SK-N-MC (cell line): ENCODE data around the gene ATXN1.

Experiments used
- DNase-seq: peaks from one replicate; pipeline ENCODE4 v3.0.0-alpha.2; 2011; ENCODE audit warnings: low read depth, low spot score
- H3K27ac ChIP-seq: fragments of 200-600 bp; sonication (generic); 2 replicates; pipeline ENCODE4 v1.5.1; 2016; ENCODE audit warnings: mixed run types
- H3K36me3 ChIP-seq: fragments of 200-600 bp; sonication (generic); 2 replicates; pipeline ENCODE4 v1.6.1; 2017; ENCODE audit warnings: antibody characterized with exemption, low read length, mixed read lengths; ENCODE audit not compliant: insufficient read depth
- H3K4me3 ChIP-seq: fragments of 200-600 bp; sonication (generic); 2 replicates; pipeline ENCODE4 v1.5.1; 2016
- H3K9ac ChIP-seq: fragments of 200-600 bp; sonication (generic); 2 replicates; pipeline ENCODE4 v1.8.0; 2017; ENCODE audit warnings: mixed run types, mixed read lengths; ENCODE audit not compliant: insufficient read length
- H3K9me3 ChIP-seq: fragments of 200-600 bp; sonication (generic); 2 replicates; pipeline ENCODE4 v1.6.1; 2017; ENCODE audit warnings: low read depth, mild to moderate bottlenecking, antibody characterized with exemption, low read length, moderate library complexity, mixed read lengths
- EZH2 ChIP-seq: fragments of 200-600 bp; sonication (generic); IDR thresholded peaks from one replicate; pipeline ENCODE4 v1.6.1; 2017; ENCODE audit warnings: antibody characterized with exemption
- FOXP2 ChIP-seq: optimal IDR thresholded peaks from 2 replicates; pipeline ENCODE3; 2011; ENCODE audit warnings: mild to moderate bottlenecking, moderate library complexity; ENCODE audit not compliant: insufficient read depth; ENCODE audit errors: extremely low read length, control extremely low read depth
- POLR2AphosphoS5 ChIP-seq: IDR thresholded peaks from 2 replicates; pipeline ENCODE4 v1.6.1; 2012; ENCODE audit warnings: mild to moderate bottlenecking, low read depth, low read length, borderline replicate concordance

The ATXN1 gene

DNA sequence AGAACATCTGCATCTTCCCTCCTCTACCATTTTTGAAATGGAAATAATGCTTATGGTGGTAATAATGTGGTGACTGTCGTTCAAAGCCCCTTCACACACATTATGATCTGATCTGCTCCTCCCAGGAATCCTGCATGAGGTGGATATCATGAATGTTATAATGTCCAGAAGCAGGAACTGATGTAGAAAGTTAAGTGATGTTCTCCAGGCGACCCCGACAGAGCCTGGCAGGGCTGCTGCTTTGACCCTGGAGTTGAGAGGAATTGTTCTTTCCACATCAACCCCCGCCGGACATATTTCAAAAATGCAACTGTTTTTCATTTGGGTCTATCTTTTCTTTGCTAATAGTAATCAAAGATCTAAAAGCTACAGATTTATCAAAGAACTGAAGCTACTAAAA is 391.3 kb downstream of the ATXN1 start:
- Histone ChIP-seq H3K9me3 (no peaks in the 10 kb centered on the region), H3K27ac (no peak overlapping the region), H3K36me3 (no peaks in the 10 kb centered on the region), H3K4me3 (no peak overlapping the region), H3K9ac (no peak overlapping the region)
- DNase-seq: no peak
- TF ChIP-seq FOXP2 (no peak), POLR2AphosphoS5 (no peak), EZH2 (no peak)

DNA sequence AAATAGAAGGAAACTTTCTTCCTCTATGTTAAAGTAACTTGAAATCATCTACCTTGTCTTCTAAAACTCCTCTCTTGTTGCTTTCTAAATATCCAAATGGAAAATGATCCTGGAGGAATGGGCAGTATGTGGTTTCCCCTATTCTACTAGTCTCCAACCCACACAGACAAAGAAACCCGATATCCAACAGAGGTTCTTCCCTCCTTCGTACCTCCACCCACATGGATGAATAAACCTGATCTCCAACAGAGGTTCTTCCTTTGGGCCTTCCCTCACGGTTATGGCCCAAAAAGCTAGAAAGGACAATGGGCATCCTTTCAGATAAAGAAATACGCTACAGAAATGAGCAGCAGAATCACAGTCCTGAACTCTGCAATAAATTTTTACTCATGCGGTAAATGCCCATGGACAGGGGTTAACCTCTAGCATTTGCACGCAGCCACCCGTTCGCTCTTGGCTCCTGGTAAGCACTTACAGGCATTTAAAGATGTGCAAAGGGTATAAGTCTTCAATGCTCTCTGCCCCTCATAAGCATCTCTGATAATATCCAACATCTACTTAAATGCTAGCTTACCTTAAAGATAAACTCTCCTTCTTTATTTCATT is 392.0 kb downstream of the ATXN1 start:
- Histone ChIP-seq H3K4me3 (no peak overlapping the region), H3K36me3 (no peaks in the 10 kb centered on the region), H3K27ac (no peak overlapping the region), H3K9ac (no peak overlapping the region), H3K9me3 (no peaks in the 10 kb centered on the region)
- DNase-seq: no peak
- TF ChIP-seq POLR2AphosphoS5: no peak
- TF ChIP-seq EZH2: no peak
- no peak for TF ChIP-seq FOXP2

DNA sequence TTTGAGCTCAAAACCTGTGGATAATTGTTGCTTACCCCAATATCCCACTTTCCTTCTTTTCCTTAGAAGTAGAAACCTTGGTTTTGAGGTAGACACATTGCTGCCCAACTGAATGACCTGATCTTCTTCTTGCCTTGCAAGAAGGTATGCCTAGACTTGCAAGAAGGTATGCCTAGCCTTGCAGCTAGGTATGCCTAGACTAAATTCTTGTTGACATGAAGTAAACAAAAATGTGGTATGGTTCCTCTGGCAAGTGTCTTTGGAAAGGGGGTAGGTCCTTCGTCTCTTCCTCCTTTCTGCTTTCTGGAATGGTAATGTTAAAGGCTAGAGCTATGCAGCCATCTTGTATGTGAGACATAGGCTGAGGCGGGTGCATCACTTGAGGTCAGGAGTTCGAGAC is 393.7 kb downstream of the ATXN1 start:
- H3K4me3 ChIP-seq: no peak overlapping the region
- H3K9me3 ChIP-seq: no peaks in the 10 kb centered on the region
- H3K36me3 ChIP-seq: no peaks in the 10 kb centered on the region
- H3K27ac ChIP-seq: no peak overlapping the region
- no peak overlapping the region for H3K9ac ChIP-seq
- TF ChIP-seq FOXP2 (no peak), POLR2AphosphoS5 (no peak)
- DNase-seq: no peak

DNA sequence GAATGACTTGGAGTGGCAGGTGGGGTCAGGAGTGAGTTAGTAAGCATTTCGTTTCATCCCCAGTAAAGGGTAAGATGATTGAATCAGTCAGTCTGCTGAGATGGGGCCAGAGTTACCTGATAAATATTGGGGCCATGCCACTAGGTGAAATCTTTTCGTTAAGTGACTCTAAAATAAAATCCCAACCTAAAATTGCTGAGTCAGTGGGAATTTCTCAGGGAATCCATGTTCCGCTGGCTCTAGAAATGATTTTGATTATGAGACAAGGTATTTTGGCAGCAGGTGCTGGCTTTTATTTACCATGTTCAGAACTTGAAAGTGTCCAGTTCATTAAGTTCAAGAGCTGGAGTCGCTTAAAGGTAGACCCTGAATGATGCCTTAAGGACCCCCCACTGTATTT is 397.5 kb downstream of the ATXN1 start:
- Histone ChIP-seq H3K9me3 (no peaks in the 10 kb centered on the region), H3K36me3 (no peaks in the 10 kb centered on the region), H3K4me3 (no peak overlapping the region), H3K27ac (no peak overlapping the region), H3K9ac (no peak overlapping the region)
- no peak for DNase-seq
- TF ChIP-seq FOXP2 (no peak), EZH2 (no peak), POLR2AphosphoS5 (no peak)

DNA sequence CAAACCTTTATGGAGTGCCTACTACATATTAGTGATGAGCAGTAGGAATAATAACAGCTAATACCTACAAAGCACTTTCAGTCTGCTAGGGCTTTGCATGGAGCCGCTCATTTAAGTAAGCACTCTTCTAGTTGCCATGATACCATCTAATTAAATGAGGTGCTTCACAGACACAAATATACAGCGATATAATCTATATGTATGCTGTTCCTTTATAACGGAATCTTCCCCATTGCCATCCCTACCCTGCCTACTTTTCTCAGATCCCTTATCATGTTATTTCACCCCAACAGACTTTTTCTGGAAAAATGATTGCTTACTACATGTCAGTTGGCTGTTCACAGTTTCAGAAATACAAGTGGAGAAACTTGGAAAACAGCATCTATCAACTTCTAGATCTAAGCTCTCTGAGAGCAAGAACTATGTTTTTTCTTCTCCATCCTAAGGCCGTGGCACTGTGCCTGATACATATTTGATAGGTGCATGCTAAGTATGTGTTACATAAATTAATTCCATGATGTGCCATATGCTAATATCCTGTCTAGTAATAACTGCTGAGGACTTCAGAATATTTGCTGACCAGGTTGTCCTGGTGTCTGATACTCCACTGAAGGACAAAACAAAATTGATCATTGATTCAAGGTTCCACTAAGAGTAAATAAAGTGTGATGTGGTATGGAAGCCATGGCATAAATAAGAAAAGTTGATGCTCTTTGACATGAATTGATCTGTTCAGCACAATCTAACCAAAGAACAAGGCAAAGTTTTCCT is 398.3 kb downstream of the ATXN1 start:
- TF ChIP-seq EZH2 (no peak), FOXP2 (no peak), POLR2AphosphoS5 (no peak)
- no peaks in the 10 kb centered on the region for H3K36me3 ChIP-seq
- no peaks in the 10 kb centered on the region for H3K9me3 ChIP-seq
- no peak overlapping the region for H3K9ac ChIP-seq
- H3K27ac ChIP-seq: no peak overlapping the region
- DNase-seq: no peak
- no peak overlapping the region for H3K4me3 ChIP-seq

DNA sequence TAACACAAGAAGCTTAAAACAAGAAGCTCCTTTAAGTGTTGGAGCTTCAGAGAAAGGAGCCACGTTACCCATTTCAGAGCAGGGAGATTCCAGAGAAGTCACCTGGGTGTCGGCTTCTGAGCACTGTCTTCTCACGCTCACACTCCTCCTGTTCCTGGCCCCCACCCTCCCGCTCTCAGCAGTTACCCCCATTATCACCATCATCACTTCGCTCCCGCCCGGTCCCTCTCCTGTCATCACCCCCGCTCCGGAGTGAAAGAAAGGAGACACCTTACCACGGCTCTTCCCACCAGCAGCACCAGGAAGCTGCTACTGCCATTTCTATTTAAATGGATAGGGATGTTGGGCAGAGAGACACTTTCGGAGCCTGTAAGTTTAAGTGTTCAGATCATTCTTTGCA is 399.0 kb downstream of the ATXN1 start:
- H3K27ac ChIP-seq: no peak overlapping the region
- no peak overlapping the region for H3K4me3 ChIP-seq
- no peaks in the 10 kb centered on the region for H3K9me3 ChIP-seq
- DNase-seq: no peak
- TF ChIP-seq POLR2AphosphoS5: no peak
- TF ChIP-seq EZH2: no peak
- no peak for TF ChIP-seq FOXP2
- H3K36me3 ChIP-seq: no peaks in the 10 kb centered on the region
- H3K9ac ChIP-seq: no peak overlapping the region

DNA sequence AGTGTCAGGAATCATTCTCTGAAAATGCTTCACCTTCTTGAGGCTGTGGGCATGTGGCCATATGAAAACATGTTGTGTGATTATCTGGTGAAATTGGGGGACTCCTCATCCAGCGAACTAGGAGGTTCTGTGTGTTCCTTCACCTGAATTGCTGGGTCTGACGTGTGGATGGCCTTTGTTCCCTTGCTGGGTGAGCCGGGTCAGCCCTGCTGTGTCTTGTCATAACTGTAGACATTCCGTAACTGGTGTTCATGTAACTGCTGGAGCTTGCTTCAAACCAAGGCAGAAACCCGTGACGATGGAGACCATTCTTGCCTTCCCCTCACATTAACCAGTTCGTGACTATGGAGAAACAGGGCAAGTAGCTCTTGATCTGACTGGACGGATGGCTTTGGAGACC is 399.4 kb downstream of the ATXN1 start:
- TF ChIP-seq POLR2AphosphoS5 (no peak), EZH2 (no peak), FOXP2 (no peak)
- H3K36me3 ChIP-seq: no peaks in the 10 kb centered on the region
- no peak for DNase-seq
- no peaks in the 10 kb centered on the region for H3K9me3 ChIP-seq
- no peak overlapping the region for H3K9ac ChIP-seq
- no peak overlapping the region for H3K4me3 ChIP-seq
- no peak overlapping the region for H3K27ac ChIP-seq

DNA sequence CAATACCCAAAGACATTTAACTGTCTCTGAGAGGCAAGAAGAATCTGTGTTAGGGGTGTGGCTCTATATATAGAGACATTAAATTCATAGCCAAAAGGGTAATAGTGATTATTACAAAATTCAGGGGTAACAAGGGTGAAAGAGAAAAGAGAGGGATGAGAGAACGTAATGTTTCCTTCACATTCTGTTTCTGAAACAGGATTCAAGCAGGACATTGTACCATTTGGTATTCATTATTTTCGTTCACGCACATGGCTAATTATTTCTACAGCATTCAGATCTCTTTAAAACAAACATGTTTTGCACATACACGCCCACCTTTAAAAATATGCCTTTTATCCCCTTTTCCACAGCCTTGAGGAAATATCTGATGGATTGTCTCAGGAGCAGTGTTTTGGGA is 400.1 kb downstream of the ATXN1 start:
- Histone ChIP-seq H3K27ac (no peak overlapping the region), H3K36me3 (no peaks in the 10 kb centered on the region), H3K4me3 (no peak overlapping the region), H3K9me3 (no peaks in the 10 kb centered on the region), H3K9ac (no peak overlapping the region)
- TF ChIP-seq POLR2AphosphoS5 (no peak), EZH2 (no peak), FOXP2 (no peak)
- no peak for DNase-seq

DNA sequence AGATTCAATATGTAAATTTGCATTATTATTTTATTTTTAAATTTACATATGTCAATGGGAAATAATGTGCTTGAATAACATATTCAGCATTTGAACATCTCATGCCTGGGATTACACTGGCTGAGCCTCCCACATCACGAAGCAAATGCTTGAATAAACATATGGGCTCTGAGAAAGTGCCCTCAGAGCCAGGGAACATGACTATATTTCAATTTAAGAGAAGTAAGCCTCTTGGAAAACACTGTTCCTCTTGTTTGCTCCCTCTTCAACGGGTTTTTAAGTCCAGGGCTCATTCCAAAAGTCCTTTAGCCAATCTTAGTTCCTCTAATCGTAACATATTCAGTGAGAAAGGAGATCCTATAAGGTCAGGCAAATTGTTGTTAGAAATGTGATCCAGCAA is 400.9 kb downstream of the ATXN1 start:
- no peak overlapping the region for H3K27ac ChIP-seq
- H3K9me3 ChIP-seq: no peaks in the 10 kb centered on the region
- no peak for DNase-seq
- TF ChIP-seq EZH2 (no peak), FOXP2 (no peak), POLR2AphosphoS5 (no peak)
- H3K4me3 ChIP-seq: no peak overlapping the region
- H3K9ac ChIP-seq: no peak overlapping the region
- no peaks in the 10 kb centered on the region for H3K36me3 ChIP-seq
